NCI-H1436 treated with DMSO at 0.1 percent for 48 hours (cell line): ENCODE results near the gene CBX2.

Experiments used
- DNase-seq: peaks from one replicate; lab custom pipeline; 2025; lab: John Stamatoyannopoulos, UW

CBX2 gene

DNA sequence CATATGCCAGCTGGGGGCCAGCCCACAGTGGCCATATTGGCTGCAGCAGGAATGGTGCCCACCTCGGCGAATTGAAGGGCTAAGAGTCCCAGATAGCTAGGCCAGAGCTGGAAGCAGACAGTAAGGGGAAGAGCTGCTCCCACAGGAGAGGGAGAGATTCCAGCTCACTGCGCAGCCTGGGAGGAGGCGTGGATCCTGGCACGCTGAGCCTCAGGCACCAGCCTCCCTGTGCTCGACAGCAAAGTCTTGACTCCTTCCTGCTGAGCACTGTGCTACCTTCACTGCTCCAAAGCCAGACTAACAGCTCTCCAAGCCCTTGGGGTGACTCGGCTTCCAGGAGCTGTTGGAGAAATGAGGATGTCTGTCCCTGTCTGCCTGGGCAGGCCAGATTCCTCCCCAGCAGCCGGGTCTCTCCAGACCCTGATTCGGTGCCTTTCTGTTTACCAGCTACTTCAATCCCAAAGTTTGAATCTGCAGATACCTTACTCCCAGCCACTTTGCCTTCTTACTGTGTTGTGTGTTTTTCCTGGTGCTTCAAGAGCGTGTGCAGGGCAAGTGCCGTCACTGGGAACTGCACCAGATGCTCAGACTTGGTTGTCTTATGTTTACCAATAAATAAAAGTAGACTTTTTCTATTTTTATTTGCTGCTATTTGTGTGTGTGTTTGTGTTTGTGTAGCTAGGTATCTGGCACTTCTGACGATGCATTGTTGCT is 9.1 kb downstream of the CBX2 start:
- no peak for DNase-seq

DNA sequence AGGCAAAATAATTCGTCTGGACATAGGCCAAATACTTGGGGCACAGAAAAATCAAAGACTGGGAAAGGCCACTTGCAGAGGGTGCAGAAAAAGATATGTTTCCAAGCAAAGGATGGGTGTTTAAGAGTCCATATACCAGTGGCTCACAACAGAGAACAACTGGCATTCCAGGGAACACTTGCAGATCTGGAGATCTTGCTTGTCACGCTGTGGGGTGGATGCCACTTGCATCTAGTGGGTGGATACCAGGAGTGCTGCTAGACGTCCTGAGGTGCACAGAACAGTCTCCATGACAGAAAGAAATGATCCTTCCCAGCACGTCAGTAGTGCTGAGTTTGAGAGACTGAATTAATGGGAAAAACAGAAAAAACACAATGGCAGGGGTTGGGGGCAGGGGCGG is 10.5 kb downstream of the CBX2 start:
- no peak for DNase-seq

DNA sequence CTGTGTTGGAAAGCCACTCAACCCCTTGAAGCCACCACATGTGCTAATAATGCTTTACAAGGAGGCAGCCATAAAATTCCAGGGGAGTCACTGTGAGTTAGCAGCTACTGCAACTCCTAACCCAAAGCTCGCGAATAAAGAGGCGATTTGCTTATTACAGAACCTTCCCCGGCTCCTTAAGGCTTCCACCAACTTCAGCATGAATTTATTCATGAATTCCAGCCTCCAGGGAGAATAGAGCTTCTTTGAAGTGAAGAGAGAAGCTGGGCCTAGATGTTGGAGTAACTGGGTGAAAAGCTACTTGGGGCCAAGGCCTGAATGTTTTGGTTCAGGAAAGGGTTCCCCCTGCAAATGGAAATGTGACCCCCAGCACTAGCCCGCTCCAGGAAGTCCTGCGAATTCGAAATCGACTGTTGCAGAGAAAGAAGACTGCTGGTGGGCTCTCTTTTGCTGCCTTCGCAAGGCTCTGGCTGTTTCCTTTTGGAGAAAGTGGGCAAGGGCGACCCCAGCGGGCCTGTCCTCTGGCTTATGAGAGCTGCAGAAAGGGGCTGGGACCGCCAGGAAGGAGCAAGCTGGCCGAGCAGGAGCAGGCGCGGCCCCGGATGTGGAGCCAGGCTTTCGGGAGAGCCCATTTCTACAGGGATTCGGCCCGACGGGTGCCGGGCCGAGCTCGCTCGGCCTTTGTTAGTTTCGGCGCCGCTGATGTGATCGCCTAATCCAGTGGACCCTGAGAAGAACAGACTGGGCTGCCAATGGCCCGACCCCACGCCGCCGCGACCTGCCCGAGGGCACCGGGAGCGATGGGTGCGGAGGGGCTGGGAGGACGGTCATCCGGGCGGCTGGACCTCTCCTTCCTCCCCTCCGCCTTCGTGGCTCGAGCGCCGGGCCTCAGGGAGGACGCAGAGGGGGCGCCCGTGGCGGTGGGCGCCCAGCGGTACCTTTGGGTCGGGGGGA is 11.3 kb downstream of the CBX2 start:
- no peak for DNase-seq

DNA sequence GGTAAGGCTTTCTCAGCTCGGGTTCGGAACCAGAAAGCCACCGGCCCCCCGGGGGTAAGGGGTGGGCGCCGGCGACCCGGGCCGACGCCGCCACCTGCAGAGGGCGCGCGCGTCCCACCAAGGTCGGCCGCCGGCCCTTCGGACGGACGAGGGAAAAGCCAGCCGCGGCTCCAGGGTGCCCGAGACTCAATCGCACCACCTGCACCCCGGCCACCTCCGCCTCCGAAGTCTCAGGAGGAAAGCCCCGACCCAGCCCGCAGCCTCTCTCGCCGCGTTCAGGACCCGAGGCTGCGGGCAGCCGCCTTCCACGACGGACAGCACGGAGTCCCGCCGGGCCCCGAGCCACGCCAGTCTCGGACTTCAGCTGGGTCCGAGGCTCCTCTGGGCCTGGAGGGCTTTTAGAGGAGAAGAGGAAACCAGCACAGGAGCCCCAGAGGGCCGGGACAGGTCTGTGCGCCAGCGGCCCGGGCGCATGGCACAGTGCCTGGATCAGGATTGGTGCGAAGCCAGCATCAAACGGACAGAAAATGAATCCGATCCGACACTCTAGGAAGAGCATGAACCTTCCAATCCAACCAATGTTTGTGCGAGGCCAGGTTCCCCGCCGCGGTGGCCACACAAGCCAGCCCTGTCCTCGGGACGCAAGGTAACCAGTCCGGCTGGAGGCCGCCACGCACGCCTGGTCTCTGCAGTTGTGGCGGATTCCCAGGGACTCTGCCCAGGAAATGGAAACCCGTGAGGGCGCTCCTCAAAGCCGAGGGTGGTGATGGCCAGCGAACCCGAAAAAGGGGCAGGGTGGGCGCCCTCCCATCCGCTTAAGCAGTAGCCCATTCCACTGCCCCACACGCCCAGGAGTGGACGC is 12.2 kb downstream of the CBX2 start:
- DNase-seq: no peak

DNA sequence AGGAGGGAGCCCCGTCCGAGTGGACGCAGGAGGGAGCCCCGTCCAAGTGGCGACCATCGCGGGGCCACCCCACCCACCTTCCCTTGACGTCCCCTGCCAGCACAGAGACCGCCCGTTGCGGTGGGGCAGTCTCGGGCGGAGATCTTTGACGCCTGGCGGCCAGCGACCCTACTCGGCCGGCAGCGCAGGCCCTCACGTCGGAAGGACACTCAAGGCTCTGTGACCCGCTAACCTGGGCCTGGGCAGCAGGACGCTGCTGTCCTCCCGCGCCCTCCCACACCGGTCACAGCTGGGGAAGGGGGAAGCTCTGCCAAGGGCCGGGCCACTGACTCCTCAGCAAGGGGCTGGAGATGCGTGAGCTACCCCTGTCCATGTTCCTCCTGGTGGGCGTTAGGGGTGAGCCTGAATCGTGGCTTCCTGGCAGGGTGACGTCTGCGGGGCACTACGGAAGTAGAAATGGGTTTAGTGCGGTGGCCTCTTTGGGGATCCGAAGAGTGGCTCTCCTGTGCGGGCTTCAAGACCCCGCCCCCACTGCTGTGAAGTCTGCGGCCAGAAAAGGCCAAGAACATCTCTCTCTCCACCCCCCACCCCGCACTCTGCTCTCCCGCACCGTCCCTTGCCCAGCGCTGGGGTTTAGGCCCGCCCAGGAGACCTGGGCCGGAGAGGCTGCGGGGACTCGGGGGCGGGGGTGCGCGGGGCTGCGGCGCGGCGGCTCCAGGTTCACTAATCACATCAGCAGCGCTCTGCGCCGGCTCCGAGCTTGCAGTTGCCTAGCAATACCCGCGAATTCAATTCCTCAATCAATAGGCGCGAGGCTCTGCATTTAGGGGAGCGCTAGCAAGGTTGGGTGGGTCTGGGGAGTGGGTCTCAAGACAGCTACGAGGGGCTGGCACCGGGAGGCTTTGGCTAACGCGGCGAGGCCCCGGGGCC is 13.1 kb downstream of the CBX2 start:
- DNase-seq: no peak

DNA sequence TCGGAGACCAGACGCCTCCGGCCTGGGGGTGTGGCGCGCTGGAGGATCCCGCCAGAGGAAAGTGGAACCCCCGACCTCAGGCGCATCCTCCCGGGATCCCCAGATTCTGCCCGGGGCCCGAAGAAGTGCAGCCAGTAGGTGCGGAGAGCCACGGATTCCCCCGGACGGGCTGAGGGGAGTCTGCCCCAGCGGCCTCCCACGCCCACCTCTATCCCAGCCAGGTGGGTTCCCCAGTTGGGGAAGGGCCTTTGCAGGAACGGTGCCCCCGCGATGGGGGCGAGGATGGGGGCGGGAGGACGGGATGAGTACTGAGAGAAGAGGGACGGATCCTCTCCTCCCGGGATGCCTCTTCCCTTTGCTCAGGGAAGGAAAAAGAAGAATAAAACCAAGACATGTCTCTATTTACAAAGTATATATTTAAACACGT is 13.8 kb downstream of the CBX2 start:
- no peak for DNase-seq

DNA sequence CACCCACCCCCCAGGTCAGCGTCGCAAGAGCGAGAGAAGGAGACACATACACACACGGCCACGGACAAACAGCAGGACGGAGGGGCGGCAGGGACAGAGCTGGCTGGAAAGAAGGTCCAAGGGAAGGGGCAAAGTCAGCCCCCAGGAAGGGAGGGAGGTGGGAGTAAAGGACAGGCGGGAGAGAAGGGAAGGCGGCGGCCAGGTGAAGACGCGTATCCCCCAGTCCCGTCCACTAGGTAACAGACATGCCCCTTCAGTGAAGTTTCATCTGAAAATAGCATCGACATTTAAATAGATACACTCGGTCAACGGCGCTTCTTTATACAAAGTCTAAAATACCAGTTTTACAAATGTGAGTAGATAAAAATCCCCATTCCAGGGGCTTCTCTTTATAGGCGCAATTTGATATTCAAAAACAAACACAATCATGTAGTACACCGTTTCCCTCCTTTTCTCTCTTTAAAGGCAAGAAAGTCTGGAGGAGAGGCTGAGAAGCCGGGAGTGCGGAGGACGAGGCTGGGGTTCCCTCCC is 14.5 kb downstream of the CBX2 start:
- DNase-seq: no peak

DNA sequence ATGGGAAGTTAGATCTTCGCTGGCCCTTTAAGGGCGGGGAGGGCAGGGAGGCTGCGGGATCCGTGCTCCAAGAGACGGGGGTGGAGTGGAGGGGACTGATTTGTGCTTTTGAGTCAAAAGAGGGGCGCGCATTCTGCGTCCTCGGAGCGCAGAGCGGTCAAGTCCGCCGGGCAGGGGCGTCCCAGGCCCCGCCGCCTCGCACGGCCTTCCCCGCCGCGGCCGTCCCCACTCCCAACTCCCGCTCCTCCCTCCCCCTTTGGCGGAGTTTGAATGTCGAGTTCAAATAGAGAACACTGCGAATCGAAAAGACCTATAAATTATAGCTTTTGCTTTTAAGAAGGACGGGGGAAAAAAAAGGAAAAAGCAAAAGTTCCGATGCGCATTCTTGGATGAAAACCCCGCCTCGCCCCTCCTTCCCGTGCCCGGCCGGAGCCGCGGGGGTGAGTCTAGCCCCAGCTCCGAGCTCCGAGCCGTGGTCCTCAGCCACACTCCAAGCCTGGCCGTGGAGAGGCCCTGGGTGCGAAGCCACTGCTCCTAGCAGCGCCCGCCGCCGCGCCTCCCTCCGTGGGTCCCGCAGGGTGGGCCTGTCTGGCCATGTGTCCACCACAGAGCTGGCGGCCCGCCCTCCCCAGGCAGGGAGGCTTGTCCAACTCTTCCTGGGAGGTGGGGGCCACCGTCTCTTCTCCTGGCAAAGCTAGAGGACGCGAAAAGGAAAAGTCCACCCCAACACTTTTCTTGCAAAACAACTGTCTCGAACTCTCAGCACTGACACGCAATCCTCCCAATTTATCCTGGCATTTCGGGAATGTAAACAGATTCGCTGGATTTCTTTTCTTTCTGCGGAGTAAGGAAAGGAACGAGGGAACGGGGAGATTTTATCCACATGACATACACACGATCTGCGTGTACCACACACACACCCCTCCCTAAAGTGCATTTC is 15.3 kb downstream of the CBX2 start:
- DNase-seq: no peak

DNA sequence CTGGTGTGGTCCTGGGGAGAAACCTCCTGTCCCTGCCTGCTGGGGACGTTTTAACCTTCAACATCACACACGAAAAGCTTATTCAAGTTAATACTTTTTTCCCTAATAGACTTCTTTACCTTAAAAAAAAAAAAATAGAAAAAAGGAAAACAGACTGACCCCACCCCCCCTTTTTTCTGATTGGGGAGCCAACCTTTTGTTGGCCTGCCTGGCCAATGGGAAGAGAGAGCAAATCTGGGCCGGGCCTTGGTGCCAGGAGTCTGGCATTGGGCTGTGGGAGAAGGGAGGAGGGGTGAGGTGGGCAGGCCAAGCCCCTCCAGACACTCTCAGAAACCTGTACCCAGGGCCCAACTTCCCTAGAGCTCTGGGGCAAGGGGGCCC is 16.0 kb downstream of the CBX2 start:
- no peak for DNase-seq

DNA sequence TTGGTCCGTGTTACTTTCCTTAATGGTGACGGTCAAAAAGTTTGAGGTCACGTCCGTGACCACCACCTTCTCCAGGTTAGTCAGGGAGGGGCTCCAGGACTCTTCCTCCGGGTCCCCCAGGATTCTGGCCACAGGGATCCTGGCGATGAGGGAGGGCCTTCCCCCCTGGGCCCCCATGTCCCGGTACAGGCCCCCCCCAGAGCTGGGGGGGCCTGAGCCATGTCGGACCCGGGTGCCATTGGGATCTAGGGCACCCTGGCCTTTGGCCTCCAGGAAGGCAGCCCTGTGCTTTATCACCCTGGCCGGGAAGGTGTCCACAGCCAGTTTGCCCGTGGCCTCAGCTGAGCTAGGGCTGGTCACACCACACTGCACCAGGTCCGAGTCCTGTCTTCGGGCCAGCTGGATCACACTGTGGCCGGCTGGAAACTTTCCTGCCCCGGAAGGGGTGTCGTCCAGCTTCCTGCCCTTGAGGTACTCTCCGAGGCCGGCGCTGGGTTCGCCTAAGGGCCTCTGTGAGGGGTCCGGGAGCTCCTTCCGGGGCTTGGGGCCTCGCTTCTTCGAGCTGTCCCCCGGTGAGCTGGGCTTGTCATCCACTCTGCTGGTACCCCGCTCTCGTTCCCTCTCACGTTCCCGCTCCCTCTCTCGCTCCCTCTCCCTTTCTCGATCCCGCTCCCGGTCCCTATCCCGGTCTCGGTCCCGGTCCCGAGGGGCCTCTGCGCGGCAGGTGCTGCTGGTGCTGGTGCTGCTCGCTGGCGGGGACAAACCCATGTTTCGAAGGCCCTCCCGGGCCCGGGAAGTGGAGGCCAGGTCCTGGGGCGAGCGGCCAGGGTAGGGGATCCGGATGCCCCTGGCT is 16.9 kb downstream of the CBX2 start:
- no peak for DNase-seq

DNA sequence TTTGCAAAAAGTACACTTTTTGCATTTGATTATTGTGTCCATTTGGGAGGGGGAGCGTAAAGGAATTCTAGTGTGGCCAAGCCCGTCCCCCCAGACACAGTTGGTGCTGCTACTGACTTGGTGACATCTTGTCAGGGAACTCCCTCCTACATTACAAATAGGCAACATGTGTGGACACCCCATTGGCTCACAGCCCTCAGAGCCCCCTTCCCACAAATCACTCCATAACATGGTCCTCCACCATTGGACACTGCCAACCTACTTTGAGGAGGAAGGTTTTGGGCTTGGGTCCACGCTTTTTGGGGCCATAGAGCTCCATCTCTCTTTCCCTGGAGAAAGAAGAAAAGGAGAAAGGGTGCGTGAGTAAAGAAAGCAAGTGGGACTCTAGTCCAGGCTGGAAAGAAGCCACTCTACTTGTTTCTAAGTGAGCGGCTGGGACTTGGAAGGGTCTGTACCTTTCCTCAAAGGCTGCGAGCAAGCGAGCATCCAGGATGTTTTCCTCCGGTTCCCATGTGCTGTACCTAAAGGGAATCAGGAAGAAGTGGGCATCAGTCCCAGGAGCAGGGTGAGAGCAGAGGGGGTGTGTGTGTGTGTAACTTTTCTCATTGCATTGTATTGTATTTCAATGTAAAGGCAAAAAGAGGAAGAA is 18.0 kb downstream of the CBX2 start:
- no peak for DNase-seq

DNA sequence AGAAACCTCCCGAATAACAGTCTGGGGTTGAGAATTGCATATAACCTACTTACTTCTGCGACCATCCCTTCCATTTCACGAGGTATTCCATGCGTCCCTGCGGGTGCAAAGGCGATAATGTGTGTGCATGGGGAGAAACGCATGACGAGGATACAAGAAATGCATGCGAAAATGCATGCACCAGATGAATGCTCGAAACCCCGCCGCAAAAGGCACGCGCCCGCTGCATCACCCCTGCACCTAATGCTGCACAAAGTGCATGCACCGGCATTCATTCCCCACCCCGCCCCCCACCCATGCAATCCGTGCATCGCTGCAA is 18.5 kb downstream of the CBX2 start:
- DNase-seq: no peak

DNA sequence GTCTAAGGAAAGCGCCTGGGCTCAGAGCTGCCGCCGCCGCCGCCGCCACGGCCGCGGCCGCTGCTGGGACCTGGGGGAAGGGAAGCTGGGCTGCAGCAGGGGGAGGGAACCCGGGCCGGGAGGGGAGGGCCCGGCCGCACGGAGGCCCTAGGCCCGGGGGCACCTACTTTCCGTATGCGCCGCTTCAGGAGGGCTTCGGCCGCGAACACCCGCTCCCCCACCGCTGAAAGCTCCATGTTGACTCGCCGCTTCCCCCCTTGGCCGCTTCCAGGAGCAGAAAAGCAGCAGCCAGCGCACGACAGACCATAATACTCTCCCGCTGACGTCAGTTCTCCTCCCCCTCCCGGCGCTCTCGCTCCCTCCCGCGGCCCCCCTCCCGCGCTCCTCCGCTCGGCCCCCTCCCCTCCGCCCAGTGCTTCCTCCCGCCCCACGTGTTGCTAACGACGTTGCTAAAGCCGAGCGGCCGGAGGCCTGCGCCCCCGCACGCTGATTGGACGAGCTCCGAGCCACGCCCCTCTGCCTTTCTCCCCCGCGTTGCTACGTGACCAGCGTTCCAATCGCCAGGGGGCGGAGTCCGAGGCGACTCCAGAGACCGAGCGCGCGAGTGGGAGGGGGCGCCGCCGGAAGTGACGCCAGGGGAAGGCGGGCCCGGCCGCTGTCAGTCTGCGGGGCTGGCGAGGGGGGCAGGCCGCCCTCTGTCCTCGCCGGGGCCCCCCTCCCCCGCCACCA is 19.0 kb downstream of the CBX2 start, which contains the start of gene CBX8:
Gene CBX8 (minus strand): TSS at position 315 of the 729 bp plus-strand sequence. CDS start 79 bp downstream, at position 236.
- DNase-seq: peak; percentile 98

DNA sequence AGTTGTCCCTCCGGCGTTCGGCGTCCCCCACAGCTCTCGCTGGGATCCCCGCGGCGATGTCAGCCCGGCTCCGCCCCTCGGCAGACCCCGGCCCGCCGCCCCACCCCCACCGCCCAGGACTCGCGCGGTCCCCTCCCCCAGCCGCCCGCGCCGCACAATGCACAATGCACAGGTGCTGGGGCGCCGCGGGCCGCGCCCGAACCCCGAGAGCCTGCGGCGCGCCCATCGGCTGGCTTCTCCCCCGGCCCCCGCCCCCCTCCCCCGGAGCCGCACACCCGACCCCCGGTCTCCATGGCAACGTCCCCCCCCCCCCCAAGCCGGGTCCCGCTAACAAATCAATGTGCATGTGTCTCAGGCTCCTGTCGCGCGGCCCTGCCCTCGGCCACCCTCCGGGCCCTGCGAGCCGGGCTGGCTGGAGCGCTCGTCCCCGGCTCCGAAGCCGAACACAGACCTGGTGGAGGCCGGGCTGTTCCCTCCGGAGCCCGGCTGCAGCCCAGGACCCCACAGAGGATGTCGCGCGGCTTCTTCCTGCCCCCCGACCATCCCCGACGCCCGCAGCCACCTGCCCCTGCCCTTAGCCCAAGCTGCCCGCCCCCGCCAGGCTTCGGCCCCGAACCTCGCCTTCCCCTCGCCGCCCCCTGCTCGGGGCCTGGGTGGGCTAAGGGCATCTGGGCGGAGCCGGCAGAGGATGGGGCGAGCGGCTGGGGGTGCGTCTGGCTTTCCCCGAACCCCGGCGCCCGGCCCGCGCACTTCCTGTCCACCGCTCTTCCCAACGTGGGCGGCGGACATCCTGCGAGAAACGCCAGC is 19.7 kb downstream of the CBX2 start:
- DNase-seq: no peak

DNA sequence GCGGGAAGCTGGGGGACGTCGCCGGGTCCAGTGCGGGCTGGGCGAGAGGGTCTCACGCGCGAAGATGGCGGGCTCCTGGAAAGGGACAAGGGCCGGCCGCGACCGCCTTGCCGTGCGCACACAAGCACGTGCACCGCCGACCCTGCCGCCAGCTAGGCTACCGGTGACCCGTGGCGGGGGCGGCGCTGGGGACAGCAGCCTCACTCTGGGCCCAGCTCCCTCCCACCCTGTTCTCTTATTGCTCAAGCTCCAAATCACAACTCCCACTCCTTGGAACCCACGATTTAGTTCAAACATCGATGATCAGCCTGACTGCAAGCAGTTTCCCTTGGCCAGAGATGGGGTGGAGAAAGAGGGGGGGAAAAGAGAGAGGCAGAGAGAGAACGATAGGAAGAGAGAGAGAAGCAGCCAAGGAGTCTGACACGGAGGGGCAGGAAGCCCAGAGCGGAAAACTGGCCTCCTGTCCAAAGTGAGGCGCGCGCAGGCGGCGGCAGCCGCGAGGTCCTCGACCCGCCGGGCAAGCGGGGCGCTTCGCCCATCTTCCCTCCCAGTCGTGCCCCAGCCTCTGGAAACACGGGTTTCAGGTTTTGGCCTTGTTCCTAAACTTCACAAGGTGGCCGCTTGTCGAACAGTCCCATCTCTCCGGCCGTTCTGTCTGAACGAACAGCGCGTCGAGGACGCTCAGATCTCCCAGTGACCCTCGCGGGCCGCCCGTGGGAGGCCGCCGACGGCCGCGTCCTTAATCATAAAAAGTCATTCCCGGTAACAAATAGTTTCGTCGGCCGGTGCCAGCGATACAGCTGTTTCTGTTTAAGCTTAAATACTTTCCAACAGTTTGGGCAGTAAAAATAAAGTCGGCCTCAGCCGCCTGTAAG is 20.6 kb downstream of the CBX2 start:
- DNase-seq: no peak

DNA sequence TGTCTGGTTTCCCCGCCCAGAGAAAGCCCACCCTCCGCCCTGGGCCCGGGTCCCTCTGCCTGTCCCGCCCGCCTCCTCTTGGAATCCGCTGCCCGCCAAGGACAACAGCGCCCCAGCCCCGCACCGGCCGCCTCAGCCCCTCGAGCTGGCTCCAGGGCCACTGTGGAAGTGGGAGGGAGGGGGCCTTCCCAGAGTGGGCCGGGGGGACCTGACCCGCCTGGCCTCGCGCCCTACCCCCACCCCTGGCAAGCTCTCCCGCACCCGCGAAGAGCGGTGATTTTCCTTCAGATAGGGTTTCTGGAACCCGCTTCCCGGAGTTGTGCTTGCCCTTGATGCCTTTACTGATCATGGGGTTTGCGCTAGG is 21.2 kb downstream of the CBX2 start:
- no peak for DNase-seq
